K562 (cell line): Measurements from ENCODE around the gene FAM219B. TPM values are rescaled to one million over a fixed set of nuclear protein-coding genes. Genes with fewer than 3 reads are reported as not detected.

Experiments
- AFF1 ChIP-seq, 2 experiments: fragments of 450-650 bp; IDR thresholded peaks; 2 replicates each; pipeline ENCODE4 v1.6.1; 2018; ENCODE audit warnings: mild to moderate bottlenecking in 2 of 2, low read depth in 1 of 2; ENCODE audit not compliant: partially characterized antibody in 2 of 2
- CEBPZ ChIP-seq: fragments of 150-350 bp; IDR thresholded peaks from 2 replicates; pipeline ENCODE4 v1.6.1; 2014; ENCODE audit warnings: low read depth, mild to moderate bottlenecking, low read length, borderline replicate concordance
- E2F8 ChIP-seq: fragments of 450-650 bp; IDR thresholded peaks from 2 replicates; pipeline ENCODE4 v1.7.1; 2018; ENCODE audit warnings: mild to moderate bottlenecking, low read depth; ENCODE audit not compliant: partially characterized antibody
- ELK1 ChIP-seq: sonication (generic); formaldehyde crosslinking; IDR thresholded peaks from 2 replicates; pipeline ENCODE4 v1.8.1; 2022; ENCODE audit warnings: missing genetic modification reagents
- NR0B1 ChIP-seq: fragments of 450-650 bp; IDR thresholded peaks from one replicate; pipeline ENCODE4 v1.6.1; 2018; ENCODE audit warnings: mild to moderate bottlenecking, moderate library complexity; ENCODE audit not compliant: partially characterized antibody
- PPARD ChIP-seq: fragments of 250-450 bp; sonication (Bioruptor Pico); IDR thresholded peaks from 2 replicates; pipeline ENCODE4 v1.8.0; 2022; ENCODE audit warnings: inconsistent platforms, mild to moderate bottlenecking, moderate library complexity
- SPI1 ChIP-seq: IDR thresholded peaks from 2 replicates; pipeline ENCODE4 v1.6.1; 2011; ENCODE audit warnings: low read depth, low read length, control low read depth, borderline replicate concordance
- ZKSCAN3 ChIP-seq: fragments of 250-450 bp; sonication (Bioruptor Pico); IDR thresholded peaks from 2 replicates; pipeline ENCODE4 v1.4.0; 2020
- ZNF165 ChIP-seq: fragments of 250-450 bp; sonication (Bioruptor Pico); IDR thresholded peaks from 2 replicates; pipeline ENCODE4 v1.4.0; 2020; ENCODE audit warnings: borderline replicate concordance
- ZNF444 ChIP-seq: fragments of 250-450 bp; sonication (Bioruptor Pico); IDR thresholded peaks from 2 replicates; pipeline ENCODE4 v1.4.0; 2020; ENCODE audit warnings: mild to moderate bottlenecking, moderate library complexity
- ZNF695 ChIP-seq: fragments of 450-650 bp; formaldehyde crosslinking; IDR thresholded peaks from 2 replicates; pipeline ENCODE4 v1.4.0; 2020; ENCODE audit warnings: mild to moderate bottlenecking, moderate library complexity
- ZSCAN29 ChIP-seq: fragments of 450-650 bp; IDR thresholded peaks from 2 replicates; pipeline ENCODE4 v1.6.1; 2017
- polyA plus RNA-seq, 8 experiments: library from polyadenylated mRNA; depleted of rRNA in 4 of 8; stranded (reverse) in 5 of 8; unstranded in 3 of 8; fragments of >200 nt; fragmentation: Nextera tagmentation in 2 of 8; fragmentation: Illumina TruSeq in 1 of 8; extraction: Ambion mirVana in 2 of 8; extraction: Trizol in 1 of 8; gene quantifications; 2 replicates each; pipeline versions ENCODE4 v1.2.1 to v1.2.3, GENCODE V29; 2011 to 2014; ENCODE audit warnings: inconsistent platforms in 1 of 8, missing spikeins in 1 of 8
- total RNA-seq, 7 experiments: library from RNA; depleted of rRNA in 6 of 7; stranded (reverse); fragments of >200 nt in 6 of 7; fragmentation: Illumina TruSeq in 2 of 7; extraction: Trizol in 2 of 7; gene quantifications; 2 replicates each; pipeline versions ENCODE4 v1.2.1 to v1.2.3, GENCODE V29; 2011 to 2021; ENCODE audit warnings: low replicate concordance in 1 of 7

FAM219B gene
- total and polyA plus RNA-seq, 9 of the 15 experiments (the other 6 are each of a cell fraction or from before 2014, with no cell fraction given) = 6.8 to 50.4 (median 29.4) TPM

- TF ChIP-seq CEBPZ = no peak
- no peak for TF ChIP-seq NR0B1
- TF ChIP-seq ZNF444 (CRISPR knock-in tag) = no peak
- no peak for TF ChIP-seq SPI1
- TF ChIP-seq PPARD (CRISPR knock-in tag) = no peak
- no peak for TF ChIP-seq E2F8
- no peak for TF ChIP-seq ZNF165 (CRISPR knock-in tag)
- TF ChIP-seq ZKSCAN3 (CRISPR knock-in tag) = no peak
- no peak for TF ChIP-seq ZSCAN29
- TF ChIP-seq ZNF695 (CRISPR knock-in tag) = no peak
- no peak for TF ChIP-seq AFF1 (IDR thresholded peaks at IDR 0.05; ENCODE audit: low read depth in 1 of 2, partially characterized antibody in 2 of 2)
- TF ChIP-seq ELK1 = peak; percentile 73; the same call in 1 of the 2 replicates
Measured at GRCh38 chr15:74955796-74956647, 49.4 kb upstream of the FAM219B start (continued).
